Stimulated activated CD8-positive, alpha-beta memory T cell treated with anti-CD3 and anti-CD28 coated beads, Interleukin-15, amount 100 ng/mL, for 4 hours (primary cell): Measurements from ENCODE around the gene PIP4K2C.

Experiments
- DNase-seq, 2 donors: peaks; one replicate each; pipeline ENCODE4 v3.0.0-alpha.2; 2020; ENCODE audit warnings: low read depth in 2 of 2

PIP4K2C gene

DNA sequence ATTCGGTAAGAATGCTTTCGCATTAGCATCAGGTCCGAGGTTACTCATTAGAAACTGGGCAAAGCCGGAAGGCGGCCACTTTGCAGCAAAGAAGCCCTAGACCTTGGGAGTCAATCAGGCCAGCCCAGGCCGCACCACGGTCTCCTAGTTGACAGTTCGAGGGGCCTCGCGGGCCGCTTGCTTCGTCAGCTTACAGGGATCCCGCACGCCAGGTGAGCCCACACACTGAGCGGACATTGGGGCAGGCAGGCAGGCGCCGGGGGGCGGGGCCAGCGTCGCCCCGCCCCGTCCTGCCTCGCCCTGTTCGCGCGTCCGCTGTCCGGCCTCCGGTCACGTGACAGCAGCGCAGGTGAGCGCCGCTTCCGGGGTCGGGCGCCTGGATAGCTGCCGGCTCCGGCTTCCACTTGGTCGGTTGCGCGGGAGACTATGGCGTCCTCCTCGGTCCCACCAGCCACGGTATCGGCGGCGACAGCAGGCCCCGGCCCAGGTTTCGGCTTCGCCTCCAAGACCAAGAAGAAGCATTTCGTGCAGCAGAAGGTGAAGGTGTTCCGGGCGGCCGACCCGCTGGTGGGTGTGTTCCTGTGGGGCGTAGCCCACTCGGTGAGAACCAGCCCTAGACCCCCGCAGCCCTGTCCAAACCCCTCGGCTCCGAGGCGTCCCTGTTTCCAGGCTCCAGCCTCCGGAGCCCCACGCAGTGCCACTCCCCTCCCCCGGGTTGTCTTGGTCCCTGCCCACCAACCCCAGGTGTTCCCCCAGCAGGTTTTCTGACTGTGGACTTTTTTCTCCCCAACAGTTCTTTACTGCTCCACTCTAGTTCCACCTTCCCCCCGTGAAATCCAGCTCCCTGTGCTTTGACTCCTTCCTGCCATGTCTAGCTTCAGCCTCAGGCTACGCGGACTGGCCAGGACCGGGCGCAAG, at the start of gene PIP4K2C:
Gene PIP4K2C, plus strand, starts transcription at position 329 of the 918 bp plus-strand sequence. Its CDS starts 98 bp downstream, at position 427.
- peak; percentile 47 to 67 for DNase-seq

DNA sequence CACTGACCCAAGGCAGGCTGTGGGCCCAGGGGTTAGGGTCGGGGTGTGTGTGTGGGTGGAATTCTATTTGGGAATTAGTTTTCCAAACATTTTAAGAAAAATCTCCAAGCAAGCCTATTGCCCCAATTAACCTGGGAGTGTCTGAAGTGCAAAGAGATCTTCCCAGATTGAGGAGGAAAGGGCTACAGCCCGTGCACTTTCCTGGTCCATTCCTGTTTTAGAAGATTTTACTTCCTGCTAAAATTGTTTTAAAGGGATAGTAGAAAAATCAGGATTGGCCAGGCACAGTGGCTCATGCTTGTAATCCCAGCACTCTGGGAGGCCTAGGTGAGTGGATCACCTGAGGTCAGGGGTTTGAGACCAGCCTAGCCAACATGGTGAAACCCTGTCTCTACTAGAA, 49.3 kb upstream of the PIP4K2C start:
- DNase-seq: no peak

DNA sequence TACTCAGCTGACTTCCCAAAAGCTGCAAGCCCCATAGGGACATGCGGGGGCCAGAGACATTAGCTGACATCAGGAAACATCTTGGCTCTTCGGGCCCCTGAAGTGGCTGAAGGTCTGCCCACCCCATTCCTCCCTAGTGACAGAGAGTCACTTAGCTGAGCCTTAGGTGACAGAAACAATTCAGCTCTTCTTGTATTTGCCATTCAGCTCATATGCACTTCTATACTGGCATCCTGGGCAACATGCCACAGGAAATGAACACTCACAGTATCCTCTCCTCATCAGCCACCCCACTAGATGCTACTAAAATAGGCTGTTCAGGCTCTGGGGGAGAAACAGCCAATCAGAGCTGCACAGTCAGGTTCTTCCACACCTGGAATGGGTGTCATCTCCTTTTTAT, 47.4 kb upstream of the PIP4K2C start:
- no peak for DNase-seq

DNA sequence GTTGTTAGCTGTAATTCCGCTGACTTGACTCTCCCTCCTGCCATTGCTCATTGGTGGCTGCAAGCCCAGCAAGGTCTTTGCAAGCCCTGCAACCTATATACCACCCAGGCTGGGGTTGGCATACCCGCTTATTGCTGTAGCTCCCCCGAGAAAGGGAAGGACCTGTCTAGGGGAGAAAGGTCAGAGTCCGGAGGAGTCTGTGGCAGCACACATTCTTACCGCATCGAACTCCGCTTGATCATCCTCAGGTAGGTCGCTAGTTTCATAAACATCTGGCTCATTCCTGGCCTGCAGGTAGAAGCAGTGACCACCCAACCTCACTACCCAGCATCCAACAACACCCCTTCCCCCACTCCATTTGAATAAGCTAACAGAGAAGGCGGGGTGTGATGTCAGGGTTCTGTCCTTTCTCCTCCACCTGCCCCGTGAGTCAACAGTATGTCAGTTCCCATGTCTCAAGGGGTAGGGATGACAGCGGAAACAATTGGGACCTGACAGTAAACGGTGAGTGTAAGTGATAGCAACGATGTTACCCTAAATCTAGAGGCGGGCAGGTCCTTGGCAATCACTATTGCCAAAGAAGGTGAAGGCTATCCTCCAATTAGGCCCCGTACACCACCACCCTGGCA, 45.1 kb upstream of the PIP4K2C start:
- DNase-seq: no peak

DNA sequence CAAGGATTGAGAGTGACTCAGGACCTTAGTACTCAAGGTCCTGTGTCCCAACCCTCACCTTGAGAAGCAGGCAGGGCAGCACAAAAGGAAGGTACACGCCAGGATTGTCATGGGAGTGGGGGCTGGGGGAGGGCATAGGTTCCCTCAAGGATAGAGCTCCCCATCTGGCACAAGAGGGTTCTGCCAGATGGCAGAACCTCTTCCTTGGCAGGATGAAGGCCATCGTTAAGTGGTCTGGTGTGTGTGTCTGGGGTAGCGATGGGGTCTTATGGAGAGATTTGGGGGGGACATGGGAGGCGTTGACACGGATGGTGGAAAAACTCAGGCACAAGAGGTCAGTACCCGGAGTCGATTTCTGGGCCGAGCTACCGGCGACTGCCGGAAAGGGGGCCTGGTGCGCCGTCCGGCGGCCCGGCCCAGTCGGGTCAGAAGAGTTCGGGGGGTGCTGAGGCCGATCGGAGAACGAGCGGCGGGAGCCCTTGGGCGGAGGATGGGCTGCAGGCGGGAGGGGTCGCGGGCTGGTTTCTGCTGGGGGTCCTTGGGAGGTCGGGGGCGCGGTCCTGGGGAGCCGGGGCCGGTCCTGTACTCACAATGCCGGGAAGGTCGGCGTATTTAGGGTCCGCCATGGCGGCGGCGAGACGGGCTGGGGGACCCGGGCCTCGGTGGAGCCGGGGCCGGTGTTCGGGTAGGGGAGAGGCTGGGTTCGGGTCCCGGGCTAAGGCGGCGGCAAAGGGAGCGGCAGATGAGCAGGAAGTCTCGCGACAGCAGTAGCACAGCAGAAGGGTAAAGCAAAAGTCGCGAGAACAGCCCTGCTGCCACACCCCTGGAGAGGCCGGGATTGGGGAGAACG, 44.3 kb upstream of the PIP4K2C start, which contains the start of gene DCTN2:
Gene DCTN2, minus strand, starts transcription at position 755 of the 850 bp plus-strand sequence. Its CDS starts 129 bp downstream, at position 626.
- peak; percentile 81 to 91 for DNase-seq

DNA sequence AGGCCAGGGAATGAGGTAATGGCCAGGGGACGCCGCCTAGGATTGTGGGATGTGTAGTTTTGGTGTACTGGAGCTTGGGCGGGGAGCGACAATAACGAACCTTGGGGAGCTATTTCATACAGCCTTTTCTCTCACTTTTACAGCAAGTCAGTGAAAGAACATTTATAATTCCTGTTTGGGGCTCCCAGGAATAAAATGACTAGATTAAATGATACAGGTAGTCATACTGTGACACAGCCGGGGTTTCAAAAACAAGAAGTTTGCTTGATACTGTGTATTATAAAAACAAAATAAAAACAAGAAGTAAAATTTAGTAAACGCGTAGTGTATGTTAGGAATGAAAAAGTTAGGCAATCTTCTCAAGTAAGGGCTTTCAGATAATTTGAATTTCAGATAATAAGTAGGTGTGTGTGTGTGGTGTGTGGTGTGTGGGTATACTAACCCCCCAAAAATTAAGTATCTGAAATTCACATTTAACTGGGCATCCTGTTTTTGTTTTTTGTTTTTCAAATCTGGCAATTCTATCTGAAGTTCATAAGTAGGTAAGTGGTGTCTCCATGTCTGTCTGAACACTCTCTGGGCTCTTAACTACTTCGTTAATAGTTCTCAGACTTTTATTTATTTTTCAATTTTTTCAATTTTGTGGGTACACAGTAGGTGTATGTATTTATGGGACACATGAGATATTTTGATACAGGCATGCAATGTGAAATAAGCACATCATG, 43.5 kb upstream of the PIP4K2C start:
- no peak for DNase-seq

DNA sequence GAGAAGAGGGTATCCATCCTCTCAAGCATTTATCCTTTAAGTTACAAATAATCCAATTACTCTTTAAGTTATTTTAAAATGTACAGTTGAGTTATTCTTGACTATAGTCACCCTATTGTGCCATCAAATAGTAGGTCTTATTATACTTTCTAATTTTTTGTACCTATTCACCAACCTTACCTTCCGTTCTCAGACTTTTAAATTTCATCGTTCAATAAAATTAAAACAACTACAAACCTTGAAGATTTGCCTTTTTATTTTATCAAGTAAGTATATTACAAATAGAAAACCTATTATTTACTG, 43.0 kb upstream of the PIP4K2C start:
- no peak for DNase-seq

DNA sequence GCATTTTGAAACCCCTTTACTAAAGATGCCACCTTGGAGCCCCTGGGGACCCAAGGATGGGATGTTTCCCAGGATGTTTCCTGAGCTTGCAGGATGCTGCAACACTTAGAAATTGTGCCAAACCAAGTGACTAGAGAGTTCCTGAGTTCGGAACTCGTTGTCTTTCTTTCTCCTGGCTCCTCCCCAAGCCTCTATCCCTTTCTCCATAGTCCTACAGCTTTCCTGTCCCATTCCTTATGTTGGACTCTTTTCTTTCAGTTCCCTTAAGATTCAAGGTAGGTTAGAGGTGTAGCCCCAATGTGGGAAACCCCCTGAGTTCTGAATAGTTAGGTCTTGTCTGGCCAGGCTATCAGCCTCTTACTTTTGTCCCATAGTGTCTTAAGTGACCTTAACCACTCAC, 42.5 kb upstream of the PIP4K2C start:
- no peak for DNase-seq

DNA sequence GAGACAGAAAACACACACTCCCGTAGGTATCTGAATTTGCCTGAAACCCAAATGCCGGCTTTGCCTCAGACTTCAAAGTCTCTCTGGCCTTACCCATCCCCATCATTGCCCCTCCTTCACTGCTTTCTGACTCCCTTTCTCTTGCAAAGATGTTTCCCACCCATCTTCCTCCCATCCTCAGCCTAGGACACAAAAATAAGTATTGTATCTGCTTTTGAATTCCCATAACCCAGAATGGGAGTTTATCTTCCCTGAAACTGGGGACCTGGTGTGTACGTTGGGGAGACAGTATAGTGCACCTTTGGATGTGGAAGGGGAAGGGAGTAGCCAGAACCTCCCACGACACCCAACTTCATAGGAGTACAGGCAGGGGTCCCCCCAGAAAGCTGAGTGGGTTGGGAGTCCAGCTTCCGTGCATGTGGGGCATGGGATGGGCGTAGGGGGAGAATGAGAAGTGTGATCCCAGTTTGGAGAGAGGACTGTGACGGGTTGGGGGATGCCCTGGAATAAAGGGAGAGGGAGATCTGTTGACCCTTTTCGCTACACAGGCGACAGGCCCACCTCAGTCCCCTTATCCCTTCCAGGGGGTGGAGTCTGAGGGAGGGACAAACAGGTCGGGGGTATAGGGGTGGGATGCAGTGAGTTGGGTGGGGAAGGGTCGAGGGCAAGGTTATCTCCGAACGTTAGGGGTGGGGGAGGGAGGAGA, 41.6 kb upstream of the PIP4K2C start:
- no peak for DNase-seq

DNA sequence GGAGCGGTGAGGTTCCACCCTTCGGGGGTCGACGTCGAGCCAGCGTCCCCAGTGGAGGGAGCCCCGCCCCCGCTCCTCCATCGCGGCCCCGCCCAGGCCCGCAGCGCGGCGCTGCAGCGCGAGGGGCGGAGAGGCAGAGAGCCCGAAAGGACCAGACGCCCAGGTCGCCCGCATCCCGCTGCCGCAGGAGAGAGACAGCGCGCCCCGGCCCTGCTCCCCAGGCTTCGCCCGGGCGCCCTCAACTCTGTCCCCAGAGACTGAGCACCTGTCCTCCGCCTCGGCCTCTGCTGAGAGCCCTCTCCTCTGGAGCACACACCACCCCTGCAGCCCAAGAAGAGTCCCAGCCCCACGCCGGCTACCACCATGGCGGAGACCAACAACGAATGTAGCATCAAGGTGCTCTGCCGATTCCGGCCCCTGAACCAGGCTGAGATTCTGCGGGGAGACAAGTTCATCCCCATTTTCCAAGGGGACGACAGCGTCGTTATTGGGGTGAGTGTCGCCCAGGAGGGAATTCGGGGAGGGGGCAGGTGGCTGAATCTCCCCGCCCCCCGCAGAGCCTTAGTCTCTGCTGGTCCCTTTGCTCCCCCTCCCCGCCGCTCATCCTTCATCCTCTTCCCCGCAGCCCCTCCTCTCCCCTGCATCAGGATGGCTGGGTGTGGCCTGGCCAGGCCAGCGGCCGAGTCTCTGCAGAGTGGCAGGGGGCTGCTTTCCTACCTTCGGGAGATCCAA, 40.9 kb upstream of the PIP4K2C start, which contains the start of gene KIF5A:
Gene KIF5A, plus strand, starts transcription at position 136 of the 732 bp plus-strand sequence. Its CDS starts 228 bp downstream, at position 364.
- peak; percentile 10 for DNase-seq

DNA sequence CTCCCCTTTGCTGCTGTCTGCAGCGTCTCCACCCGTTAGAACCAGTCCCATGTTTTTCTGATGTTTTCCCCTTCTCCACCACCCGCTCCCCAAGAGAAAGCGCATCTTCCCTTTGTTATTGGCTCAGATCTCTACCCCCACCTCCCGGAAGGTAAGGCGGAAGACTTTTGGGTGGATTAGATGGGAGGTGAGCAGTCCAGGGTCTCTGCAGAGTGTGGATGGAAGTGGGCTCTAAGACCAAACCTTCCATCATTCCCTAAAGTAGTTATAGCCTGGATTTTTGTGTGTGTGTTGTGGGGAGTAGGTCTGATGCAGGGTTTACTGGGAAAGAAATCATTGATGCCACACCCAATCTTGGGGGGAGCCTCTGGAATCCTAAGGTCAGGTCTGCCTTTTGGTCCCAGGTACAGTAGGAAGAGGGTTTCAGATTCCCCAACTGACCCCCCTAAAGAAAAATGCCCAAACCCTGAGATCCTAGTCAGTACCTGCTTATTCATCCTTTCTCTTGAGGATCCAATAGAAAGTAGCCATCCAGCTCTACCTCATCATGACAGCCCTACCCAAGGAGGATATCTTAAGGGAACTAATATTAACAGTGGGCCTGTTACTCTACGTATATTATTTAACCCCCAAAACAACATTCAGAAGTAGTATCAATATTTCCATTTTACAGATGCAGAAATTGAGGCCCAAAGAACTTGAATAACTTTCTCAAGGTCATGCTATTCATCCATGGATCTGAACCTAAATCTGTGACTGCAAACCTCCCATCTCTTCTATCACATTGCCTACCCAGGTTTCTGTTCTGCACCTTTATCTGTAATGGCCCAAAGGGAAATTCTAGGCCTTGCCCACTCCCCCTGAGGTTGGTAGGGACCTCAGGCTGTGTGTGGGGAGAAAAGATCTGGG, 40.1 kb upstream of the PIP4K2C start:
- no peak for DNase-seq

DNA sequence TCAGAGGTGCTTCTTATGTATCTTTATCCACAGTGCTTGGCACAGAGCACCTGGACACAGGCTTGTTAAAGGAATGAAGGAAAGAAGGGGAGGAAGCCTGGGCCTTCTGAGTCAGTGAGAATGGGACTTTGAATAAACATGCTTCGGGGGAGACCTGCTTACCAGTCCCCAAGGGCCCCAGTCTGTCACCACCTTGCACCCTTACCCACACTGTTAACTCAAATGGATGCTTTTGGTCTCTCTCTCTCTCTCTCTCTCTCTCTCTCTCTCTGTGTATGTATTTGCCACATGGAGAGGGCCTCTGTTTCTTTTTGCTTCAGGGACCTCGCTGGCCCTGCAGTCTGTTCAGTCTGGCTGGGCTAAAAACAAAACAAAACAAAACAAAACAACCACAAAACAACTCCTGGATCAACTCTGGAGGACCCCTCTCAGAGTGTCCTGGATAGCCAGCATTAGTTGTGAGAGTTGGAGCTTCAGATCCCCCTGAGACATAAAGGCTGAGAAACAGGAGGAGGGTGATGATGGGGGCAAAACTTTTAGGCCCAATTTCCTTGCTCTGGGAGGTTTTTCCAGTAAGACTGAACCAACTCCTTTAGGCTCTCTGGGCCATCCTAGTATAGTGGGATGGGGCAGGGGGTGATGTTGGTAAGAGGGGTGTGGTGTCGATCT, 39.2 kb upstream of the PIP4K2C start:
- no peak for DNase-seq

DNA sequence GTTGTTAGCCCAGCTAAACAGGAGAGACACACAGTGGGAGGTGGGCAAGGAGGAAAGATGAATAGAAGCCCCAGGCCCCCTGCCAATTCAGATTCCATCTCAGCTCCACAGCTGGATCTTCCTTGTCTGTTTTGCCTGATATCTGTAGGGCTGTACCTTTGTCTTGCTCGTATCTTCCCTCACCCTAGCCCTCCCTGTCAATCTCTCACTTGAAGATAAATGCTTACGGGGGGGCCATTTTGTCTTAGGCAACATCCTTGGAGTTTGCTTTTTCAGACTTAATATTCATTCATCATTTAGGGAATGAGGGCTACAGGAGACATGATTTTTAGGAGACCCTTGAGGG, 38.7 kb upstream of the PIP4K2C start:
- no peak for DNase-seq

DNA sequence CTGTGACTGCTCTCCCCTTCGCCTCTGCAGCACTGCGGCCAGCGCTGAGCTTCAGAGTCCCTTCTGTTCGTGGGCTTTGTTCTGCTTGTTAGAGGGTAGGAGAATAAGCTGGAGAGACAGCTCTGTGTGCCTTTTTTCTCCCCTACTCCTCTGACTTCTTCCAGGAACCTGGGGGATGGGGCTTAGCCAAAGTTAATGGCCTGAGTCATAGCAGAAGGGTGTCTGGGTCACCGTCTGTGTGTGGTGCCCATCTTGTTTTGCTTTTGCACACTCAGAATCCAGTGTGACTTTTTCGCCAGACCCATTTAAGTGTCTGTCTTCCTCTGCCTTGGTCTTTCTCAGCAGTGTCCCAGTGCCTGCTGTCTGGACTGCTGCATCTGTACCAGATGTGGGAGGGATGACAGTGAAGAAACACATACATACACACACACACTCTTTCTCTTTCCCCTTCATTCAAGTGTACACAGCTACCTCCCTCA, 38.1 kb upstream of the PIP4K2C start:
- no peak for DNase-seq

DNA sequence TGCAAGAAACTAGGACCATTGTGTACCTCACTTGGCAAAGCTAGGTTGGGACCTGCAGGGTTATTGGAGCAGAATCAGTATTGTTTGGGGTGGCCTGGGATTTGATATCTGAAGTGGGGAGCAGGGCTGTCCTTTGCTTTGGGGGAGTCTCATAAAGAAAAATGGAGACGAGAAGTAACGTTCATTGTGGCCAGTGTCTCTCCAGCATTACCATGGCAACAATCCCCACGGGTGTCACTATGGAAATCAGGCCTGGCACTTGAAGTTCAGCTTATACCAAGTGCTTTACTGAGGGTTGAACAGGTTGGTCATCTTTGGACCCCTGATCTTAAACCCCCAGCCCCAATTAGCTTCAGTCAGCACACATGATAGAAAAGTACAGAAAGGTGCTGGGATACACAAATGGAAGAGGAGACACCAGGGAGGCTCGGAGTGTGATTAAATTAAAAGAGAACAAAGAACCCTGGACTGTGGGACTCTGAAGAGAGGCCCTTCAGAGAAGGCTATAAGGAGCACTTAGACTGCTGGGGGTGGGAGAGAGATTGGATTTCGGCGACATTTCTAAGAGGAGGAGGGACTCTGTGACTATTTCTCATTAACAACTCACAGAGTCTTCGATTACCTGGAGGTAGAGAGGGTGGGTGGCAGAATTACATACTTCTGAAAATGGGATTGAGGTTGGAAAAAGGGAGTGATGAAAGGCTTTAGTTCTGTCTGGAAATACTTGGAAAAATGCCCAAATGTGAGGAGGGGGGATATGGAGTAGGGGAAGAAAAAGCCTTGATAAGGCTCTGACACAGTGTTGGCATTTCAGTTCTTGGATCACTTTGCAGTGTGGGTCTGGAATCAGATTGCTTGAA, 37.4 kb upstream of the PIP4K2C start:
- no peak for DNase-seq

DNA sequence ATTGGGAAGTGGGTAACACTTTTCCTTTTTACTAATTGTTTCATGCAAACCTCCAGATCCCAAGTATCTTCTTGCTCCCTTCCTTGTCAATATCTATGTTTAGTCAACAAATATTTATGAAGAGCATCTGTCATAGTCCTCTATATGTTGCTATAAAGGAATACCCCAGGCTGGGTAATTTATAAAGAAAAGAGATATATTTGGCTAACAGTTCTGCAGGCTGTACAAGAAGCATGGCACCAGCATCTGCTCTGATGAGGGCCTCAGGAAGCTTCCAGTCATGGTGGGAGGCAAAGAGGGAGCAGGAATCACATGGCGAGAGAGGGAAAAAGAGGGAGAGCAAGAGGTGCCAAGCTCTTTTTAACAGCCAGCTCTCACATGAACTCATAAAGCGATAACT, 36.5 kb upstream of the PIP4K2C start:
- DNase-seq: no peak

DNA sequence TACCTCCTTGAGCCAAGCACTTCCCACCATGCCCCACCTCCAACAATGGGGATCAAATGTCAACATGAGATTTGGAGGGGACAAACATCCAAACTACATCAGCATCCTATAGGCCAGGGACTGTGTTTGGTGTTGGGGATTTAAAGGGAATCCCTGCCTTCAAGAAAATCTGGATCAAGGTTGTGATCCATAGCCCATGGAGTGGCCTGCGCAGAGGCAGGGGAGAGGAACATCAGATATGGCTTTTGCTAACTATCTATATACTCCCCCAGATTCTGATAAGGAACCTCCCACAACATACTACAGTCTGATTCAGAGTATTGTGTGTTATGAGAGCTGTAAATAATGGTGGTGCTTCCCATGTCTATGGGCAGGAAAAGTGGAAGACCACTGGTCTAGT, 36.1 kb upstream of the PIP4K2C start:
- no peak for DNase-seq

DNA sequence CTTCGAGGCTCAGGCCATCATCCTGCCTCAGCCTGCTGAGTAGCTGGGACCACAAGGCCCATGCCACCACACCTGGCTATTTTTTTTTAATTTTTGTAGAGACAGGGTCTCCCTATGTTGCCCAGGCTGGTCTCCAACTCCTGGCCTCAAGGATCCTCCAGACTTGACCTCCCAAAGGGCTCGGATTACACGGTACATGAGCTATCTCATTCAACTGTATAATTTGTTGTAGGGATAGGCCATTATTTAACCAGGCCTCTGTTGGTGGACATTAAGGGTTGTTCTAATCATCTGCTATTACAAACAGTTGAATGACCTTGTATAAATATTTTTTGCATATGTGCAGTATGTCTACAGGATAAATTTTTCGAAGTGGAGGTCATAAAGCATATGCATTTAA, 32.1 kb upstream of the PIP4K2C start:
- DNase-seq: no peak
